ENCODE results near the gene ENTPD1.

The ENTPD1 gene

GRCh38 chr10:95755511-95756004, 405 bp upstream of the ENTPD1 start:
- no peak for TF ChIP-seq CTCF (IDR thresholded peaks at IDR 0.05; ENCODE audit: unreplicated experiment in 3 of 3)
- Mint-ChIP-seq H3K27ac (peak overlapping the region; percentile 71 to 91 (median 89)), H3K9me3 (no peaks in the 10 kb centered on the region), H3K4me3 (peak overlapping the region; percentile 75 to 87 (median 85)), H3K4me1 (peaks cover 26% of the 10 kb centered on the region), H3K36me3 (ENCODE audit: low read depth) (no peaks in the 10 kb centered on the region), H3K27me3 (ENCODE audit: low read depth) (no peaks in the 10 kb centered on the region)

- Mint-ChIP-seq H3K36me3 (ENCODE audit: low read depth) (no peaks in the 10 kb centered on the region), H3K27me3 (ENCODE audit: low read depth) (no peaks in the 10 kb centered on the region), H3K4me1 (peaks cover 26% of the 10 kb centered on the region), H3K27ac (peak overlapping the region; percentile 71 to 91 (median 89)), H3K9me3 (no peaks in the 10 kb centered on the region), H3K4me3 (peak overlapping the region; percentile 75 to 87 (median 85))
- no peak for TF ChIP-seq CTCF (IDR thresholded peaks at IDR 0.05; ENCODE audit: unreplicated experiment in 3 of 3)
Observed at GRCh38 chr10:95756809-95757684, 1.1 kb downstream of the ENTPD1 start.

GRCh38 chr10:95758351-95759025, 2.5 kb downstream of the ENTPD1 start:
- peak overlapping the region in 2 of 3 experiments; percentile 57 to 59 for H3K4me3 Mint-ChIP-seq
- H3K9me3 Mint-ChIP-seq, result no peaks in the 10 kb centered on the region
- H3K27me3 Mint-ChIP-seq (ENCODE audit: low read depth), result no peaks in the 10 kb centered on the region
- H3K4me1 Mint-ChIP-seq, result peaks cover 26% of the 10 kb centered on the region
- no peaks in the 10 kb centered on the region for H3K36me3 Mint-ChIP-seq (ENCODE audit: low read depth)
- no peak for TF ChIP-seq CTCF (IDR thresholded peaks at IDR 0.05; ENCODE audit: unreplicated experiment in 3 of 3)
- peak overlapping the region in 2 of 3 experiments; percentile 32 to 74 for H3K27ac Mint-ChIP-seq

GRCh38 chr10:95759233-95759826, 3.4 kb downstream of the ENTPD1 start:
- H3K9me3 Mint-ChIP-seq, result peaks cover 3% of the 10 kb centered on the region
- no peak overlapping the region for H3K27ac Mint-ChIP-seq
- H3K27me3 Mint-ChIP-seq (ENCODE audit: low read depth), result no peaks in the 10 kb centered on the region
- peak overlapping the region in 1 of 3 experiments; percentile 22 for H3K4me3 Mint-ChIP-seq
- H3K36me3 Mint-ChIP-seq (ENCODE audit: low read depth), result no peaks in the 10 kb centered on the region
- H3K4me1 Mint-ChIP-seq, result peaks cover 26% of the 10 kb centered on the region
- TF ChIP-seq CTCF (IDR thresholded peaks at IDR 0.05; ENCODE audit: unreplicated experiment in 3 of 3), result no peak

- Mint-ChIP-seq H3K9me3 (peaks cover 5% of the 10 kb centered on the region), H3K4me1 (peaks cover 8% of the 10 kb centered on the region), H3K36me3 (ENCODE audit: low read depth) (no peaks in the 10 kb centered on the region), H3K4me3 (no peak overlapping the region), H3K27me3 (ENCODE audit: low read depth) (no peaks in the 10 kb centered on the region), H3K27ac (no peak overlapping the region)
- TF ChIP-seq CTCF (IDR thresholded peaks at IDR 0.05; ENCODE audit: unreplicated experiment in 3 of 3), result no peak
Observed at GRCh38 chr10:95761939-95762492, 6.1 kb downstream of the ENTPD1 start.

All from nephron (organoid).